ENCODE results near the gene DDAH1.
"Not testable (repeated sequence)": the region's sequence is repeated elsewhere in the genome, so short reads cannot be mapped to it uniquely, and the experiment has no call there.

The DDAH1 gene

GRCh38 chr1:85465099-85465785, at the start of gene DDAH1:
Gene DDAH1, minus strand, starts transcription at chr1:85465159. Its CDS starts 114 bp downstream, at chr1:85465045.
- DNase-seq (ENCODE audit: low read depth in 2 of 2): no peak

- not testable (repeated sequence) for DNase-seq (ENCODE audit: low read depth in 2 of 2)
These were observed 49.0 kb upstream of the DDAH1 start for GRCh38 chr1:85513998-85514397.

DNA sequence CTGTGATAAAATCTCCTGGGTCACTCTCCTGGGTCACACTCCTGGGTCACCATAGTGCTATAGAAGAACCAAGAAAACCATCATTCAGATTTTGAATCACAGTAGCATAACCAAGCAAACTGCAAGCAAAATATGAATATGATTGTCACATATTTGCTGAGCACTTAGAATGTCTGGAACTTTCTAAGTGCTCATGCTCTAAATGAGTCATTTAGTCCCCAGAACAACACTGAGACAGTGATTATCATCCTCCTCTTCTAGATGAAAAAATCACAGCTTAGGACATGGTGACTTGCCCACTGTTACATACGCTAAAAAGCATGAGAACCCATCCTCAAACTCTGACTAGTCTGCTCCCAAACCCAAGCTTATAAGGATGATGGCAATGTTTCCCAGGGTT, 39.5 kb upstream of the DDAH1 start:
- no peak for DNase-seq (ENCODE audit: low read depth in 2 of 2)

DNA sequence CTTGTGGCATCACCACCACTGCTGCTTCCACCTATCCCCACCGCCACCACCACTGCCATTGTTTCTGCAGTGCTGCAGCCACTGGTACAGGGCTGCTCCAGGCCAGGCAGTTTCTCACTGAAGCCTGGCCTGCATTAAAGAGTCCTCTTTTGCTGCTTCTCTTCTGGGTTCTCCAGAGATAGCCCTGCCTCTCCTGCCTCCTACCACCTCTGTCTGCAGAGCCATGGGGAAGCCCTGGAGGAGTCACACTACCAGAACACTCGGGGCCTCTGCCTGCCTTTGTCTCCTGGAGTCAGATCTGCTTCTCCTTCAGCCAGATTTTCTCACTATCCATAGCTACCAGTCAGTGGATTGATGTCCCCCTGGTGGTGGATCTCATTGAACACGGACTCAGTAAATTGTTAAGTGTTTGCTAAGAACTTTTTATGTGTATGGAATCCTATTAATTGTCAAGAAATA, 37.7 kb upstream of the DDAH1 start:
- DNase-seq (ENCODE audit: low read depth in 2 of 2): no peak

GRCh38 chr1:85502171-85502570, 37.2 kb upstream of the DDAH1 start:
- DNase-seq (ENCODE audit: low read depth in 2 of 2): no peak

DNA sequence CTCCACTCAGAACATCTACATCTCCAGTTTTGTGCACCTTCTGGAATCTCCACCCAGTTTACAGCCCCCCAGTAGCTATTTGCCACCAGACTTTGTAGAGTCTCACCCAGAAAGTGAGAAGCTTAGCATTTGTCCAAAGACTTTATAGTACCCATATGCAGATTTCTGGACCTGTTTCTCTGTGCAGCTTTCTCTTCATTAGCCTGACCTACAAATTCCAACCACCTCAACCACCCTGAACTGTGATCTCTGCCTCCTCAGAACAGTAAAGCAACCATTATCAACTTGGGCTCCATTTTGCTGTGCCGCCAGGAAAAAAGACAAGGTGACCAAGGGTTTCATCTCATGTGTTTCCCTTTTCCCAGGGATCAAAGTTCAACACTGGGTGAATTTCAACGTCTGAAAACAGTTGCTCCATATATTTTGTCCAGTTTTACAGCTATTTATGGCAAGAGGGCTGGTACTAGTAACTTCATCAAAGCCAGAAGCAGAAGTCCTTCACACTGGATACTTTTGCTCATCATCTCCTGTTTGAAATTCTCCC, 36.5 kb upstream of the DDAH1 start:
- no peak for DNase-seq (ENCODE audit: low read depth in 2 of 2)

DNA sequence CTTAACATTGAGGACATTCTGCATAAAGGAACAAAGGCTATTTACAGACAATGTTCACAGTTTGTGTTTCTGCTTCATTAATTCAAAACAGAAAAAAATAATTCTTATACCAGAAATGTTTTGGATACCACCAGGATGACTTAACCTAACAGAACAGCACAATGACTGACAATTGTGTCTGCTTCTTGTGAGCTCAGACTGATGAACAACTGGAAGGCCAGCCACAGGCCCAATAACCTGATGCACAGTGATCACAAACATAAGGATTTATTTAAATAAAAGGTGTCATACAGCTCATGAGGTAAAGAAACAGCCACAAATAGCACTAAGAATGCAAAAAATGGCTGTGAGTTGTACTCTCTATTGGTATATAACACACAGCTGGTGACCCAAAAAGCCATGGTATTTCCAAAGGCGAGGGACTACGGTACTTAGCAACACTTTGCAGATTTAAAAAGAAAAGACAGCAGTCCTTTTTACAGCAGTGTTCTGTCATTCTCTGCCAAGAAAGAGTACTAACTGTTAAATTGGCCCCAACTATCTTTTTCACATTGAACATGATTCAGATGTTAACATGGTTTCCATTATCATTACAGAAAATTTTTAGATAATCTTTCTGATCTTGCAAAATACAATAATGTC, 32.1 kb upstream of the DDAH1 start:
- no peak for DNase-seq (ENCODE audit: low read depth in 2 of 2)

- DNase-seq (ENCODE audit: low read depth in 2 of 2): no peak
These were observed 30.6 kb upstream of the DDAH1 start for GRCh38 chr1:85495556-85495955.

GRCh38 chr1:85494904-85495266, 29.9 kb upstream of the DDAH1 start:
- DNase-seq (ENCODE audit: low read depth in 2 of 2): no peak

DNA sequence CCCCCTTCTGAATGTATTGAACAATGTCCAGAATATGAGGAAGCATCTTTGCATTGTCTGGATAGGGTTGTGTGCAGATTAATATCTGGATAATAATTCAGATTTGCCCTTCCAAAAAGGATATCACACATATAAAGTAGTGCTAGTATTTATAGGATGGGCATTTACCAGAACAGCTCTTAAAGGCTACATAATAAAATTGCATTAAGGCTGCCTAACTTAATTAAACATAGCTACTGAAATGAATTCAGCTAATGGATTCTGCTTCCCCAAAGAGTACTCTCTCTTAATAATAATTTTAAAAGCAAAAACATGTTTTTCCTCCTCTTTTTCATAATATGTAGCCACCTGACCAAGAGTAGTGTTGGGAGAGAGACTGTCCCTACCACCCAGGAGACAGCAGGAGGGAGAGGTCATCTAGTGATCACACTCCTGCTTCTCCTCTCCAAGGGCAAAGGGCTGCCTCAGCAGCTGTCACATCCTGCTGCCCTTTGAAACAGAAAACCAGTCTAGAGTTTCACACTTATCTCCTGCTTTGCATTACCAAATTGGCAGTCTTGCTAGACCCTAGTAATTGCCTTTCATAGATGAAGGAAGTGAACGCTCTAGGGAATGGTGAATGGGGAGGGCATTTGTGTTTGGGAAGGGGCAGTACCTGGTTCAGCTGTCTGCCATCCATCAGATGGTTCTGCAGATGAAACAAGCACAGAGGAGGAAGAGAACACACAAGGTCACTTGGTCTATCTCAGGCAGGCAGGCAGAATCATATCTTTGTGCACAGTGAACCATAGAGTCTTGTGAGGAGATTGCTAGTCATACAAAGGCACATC, 29.3 kb upstream of the DDAH1 start:
- DNase-seq (ENCODE audit: low read depth in 2 of 2): no peak

DNA sequence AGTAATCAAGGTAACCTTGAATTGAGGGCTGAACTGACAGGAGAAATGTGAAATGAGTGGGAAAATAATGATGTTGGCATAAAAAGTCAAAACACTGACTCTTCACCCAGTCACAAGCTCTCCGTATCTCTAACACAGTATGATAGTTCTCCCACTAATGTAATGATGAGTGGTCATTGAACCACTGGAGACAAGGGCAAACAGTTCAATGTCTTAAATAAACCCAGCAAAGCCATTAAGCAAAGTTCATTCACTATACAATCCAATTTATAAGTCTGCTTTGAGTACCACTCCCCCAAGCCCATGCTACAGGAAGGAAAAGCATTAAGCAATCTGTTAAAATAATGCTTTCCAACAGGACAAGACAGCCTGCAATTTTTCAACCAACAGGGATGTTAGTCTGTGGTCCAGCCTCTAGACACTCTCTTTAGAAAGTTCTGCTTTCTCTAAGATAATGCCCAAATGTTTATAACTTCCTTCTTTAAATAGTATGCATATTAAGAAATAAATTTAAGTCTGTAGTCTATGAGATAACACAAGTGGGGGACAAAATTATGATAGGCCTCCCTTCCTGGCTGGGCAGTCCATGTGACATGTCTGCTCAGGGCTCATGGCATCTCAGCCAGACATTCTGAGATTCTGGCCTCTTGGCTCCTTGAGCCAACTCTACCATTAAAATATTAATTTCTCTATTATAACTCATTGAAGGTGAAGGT, 25.5 kb upstream of the DDAH1 start:
- DNase-seq (ENCODE audit: low read depth in 2 of 2): no peak

- DNase-seq (ENCODE audit: low read depth in 2 of 2): no peak
These were observed 23.2 kb upstream of the DDAH1 start for GRCh38 chr1:85488126-85488525.

- no peak for DNase-seq (ENCODE audit: low read depth in 2 of 2)
These were observed 20.6 kb upstream of the DDAH1 start for GRCh38 chr1:85485516-85485915.

DNA sequence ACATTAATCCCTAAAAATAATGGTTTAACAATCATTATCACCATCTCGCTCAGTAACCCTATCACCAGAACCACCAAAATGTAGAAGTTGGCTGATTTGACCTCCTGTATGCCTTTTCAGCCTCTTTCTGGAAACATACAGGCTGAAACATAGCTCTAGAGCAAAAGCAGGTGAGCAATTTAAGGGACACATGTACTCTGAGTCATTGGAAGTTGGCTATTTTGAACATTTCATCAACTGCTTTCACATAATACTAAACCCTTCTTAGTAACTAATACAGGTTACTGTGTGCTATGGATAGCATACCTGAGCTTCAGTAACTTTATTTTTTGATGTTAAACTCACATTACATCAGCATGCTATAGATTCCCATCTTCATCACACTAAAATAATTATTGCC, 19.8 kb upstream of the DDAH1 start:
- no peak for DNase-seq (ENCODE audit: low read depth in 2 of 2)

DNA sequence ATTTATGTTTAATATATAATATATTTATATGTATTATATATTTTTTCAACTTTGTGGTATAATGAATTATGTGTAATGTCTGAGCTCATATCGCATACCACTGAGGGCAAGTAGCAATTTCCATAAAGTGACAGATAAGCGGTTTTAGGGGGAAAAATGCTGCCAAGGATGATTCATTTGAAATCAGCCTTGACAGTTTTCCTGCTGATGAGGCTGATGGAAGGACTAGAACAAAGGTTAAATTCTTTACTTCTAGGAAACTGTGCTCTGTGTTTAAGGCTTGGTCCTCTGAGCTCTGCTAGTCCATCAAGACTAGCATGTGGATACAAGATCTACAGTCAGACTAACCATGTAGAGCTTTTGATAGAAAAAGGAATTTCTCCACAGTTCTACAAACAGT, 19.3 kb upstream of the DDAH1 start:
- DNase-seq (ENCODE audit: low read depth in 2 of 2): no peak

DNA sequence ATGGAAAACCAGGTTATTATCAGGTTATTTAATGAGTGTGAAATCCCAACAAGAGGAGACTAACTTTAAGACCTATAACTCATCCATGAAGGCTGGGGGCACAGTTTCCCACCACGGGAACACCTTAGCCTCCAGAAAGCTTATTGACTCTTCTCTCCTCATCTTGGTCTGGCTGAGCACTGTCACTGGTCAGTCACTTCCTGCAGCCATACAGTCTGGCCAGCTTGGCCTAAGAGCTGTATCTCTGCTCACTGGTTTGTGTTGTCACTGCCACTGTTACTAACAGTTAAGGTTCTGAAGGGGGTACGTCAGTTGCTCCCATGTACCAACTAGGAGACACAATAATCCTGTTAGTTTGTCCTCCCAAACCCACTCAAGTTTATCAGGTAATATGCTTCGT, 16.7 kb upstream of the DDAH1 start:
- no peak for DNase-seq (ENCODE audit: low read depth in 2 of 2)

GRCh38 chr1:85480566-85480965, 15.6 kb upstream of the DDAH1 start:
- no peak for DNase-seq (ENCODE audit: low read depth in 2 of 2)

GRCh38 chr1:85479491-85479890, 14.5 kb upstream of the DDAH1 start:
- DNase-seq (ENCODE audit: low read depth in 2 of 2): no peak

- no peak for DNase-seq (ENCODE audit: low read depth in 2 of 2)
These were observed 13.4 kb upstream of the DDAH1 start for GRCh38 chr1:85478366-85478765.

DNA sequence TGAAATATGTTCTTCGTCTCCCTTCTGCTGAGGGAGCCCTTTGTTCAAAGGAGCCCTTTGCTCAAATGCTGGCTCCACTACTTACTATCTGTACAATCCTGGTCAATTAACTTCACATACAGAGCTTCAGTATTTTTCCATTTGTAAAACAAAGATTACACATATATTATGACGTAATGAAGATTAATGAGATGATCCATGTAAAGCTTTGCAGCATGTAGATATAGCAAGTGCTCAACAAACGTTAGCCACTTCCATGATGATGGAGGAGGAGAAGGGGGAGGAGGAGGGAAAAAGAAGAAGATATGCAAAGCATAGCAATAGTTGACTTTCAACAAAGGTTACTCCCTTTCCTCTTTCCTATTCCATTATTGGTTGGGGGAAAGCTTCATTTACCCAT, 10.1 kb upstream of the DDAH1 start:
- no peak for DNase-seq (ENCODE audit: low read depth in 2 of 2)

DNA sequence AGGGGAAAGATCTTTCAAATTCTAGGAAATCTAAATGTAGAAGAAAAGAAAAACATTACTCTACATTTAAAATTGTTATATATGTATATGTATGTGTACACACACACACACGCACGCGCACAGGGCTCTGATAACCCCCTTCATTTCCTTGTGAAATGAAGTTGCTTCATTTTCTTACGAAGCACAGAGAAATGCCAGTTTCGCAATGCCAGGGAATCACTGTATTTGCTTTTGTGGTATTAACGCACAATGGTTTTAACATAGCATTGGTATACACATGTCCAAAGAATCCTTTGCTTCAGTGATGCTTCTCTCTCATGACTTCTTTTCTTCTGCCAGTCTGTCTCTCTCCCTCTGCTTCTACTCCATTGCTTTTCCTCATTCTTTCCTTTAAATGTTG, 8.4 kb upstream of the DDAH1 start:
- no peak for DNase-seq (ENCODE audit: low read depth in 2 of 2)

DNA sequence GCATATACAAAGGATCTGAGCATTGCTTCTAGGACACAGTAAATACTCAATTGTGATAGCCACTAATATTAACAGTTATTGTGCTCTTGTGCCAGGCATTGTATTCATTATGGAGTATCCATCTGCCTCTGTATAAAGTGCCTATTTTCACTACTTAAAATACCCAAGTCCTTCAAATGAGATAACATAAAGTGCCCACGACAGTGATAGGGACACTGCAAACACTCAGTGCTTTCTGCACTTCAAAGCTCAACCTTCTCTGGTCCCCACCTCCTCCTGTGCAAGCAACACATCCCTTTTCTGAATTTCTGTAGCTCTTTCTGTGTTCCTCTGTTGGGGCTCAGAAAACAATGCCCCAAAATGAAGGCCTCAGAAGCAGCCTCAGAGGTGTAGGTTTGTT, 6.6 kb upstream of the DDAH1 start:
- DNase-seq (ENCODE audit: low read depth in 2 of 2): no peak
